Dermis blood vessel endothelial cell (primary cell): ENCODE results near the gene PLAC1. TPM values are rescaled to one million over a fixed set of nuclear protein-coding genes. Genes with fewer than 3 reads are reported as not detected.

Source experiments
- DNase-seq: peaks from one replicate; pipeline ENCODE4 v3.0.0; 2010
- total RNA-seq: library from RNA; depleted of rRNA; stranded (reverse); fragments of >200 nt; gene quantifications from 2 replicates; pipeline ENCODE4 v1.2.3, GENCODE V29; 2014

PLAC1 gene
- total RNA-seq, 1 donor from 2014 or later: not detected

GRCh38 chrX:134631426-134632346, 26.6 kb downstream of the PLAC1 start:
- DNase-seq: no peak

- no peak for DNase-seq
Observed at GRCh38 chrX:134628663-134629062, 29.6 kb downstream of the PLAC1 start.

DNA sequence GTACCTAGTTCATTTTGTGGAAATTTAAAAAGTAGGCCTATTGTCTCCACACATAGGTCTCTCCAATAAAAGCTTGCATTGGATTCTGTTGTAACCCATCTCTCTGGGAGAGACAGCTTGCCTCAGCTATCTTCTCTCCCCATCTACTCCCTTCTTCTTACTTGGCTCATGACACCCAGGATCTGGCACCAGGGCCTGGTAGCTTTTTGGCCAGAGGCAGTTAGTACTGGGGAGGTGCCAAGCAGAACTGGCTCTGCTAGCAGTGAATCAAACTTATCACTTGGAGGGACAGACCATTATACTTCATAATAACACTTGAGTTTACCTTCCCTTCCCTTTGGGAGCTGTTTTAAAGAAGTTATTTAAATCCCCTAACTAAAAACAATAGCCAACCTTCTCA, 31.8 kb downstream of the PLAC1 start:
- DNase-seq: no peak

- DNase-seq: peak; percentile 13
Observed at GRCh38 chrX:134625315-134625718, 33.0 kb downstream of the PLAC1 start.

DNA sequence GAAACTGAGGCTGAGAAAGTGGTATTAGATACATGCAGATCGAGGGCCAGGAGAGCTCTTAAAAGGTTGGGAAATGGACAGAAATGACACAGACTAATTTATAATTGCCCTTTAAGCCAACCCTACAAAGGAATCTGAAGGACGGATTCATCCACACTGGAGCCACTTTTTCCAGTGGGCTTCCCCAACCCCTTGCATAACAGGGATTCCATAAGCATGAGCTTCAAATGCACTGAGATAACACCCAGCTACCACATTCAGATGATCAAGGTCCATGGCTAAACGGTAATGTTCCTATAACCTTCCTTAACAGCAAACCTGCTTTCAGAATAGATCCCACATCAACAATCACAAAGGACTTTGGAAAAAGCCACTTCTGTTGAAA, 34.2 kb downstream of the PLAC1 start:
- DNase-seq: no peak

- DNase-seq: peak; percentile 86
Observed at GRCh38 chrX:134623293-134624045, 34.8 kb downstream of the PLAC1 start.

- DNase-seq: peak; percentile 1
Observed at GRCh38 chrX:134622813-134623185, 35.5 kb downstream of the PLAC1 start.

GRCh38 chrX:134622056-134622812, 36.0 kb downstream of the PLAC1 start:
- DNase-seq: peak; percentile 90

- DNase-seq: no peak
Observed at GRCh38 chrX:134619838-134620237, 38.4 kb downstream of the PLAC1 start.

DNA sequence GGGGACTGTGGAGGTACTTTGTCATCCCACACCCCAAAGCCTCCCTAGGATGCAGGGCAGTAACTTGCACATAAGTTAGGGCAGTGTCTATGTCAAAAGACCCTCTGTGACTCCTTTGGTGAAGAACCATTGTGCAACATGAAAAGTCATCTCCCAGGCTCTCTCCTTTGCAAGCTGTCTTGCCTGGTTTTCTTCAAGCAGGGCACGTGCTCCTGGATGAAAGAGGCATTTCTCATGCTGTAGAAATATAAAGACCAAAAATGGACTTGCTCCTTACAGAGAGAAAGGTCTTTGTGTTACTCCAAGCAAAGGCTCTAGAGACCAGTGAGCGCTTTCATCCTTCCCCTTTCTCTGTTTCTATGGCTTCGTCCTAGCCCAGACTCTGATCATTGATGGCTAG, 44.9 kb downstream of the PLAC1 start:
- DNase-seq: no peak

DNA sequence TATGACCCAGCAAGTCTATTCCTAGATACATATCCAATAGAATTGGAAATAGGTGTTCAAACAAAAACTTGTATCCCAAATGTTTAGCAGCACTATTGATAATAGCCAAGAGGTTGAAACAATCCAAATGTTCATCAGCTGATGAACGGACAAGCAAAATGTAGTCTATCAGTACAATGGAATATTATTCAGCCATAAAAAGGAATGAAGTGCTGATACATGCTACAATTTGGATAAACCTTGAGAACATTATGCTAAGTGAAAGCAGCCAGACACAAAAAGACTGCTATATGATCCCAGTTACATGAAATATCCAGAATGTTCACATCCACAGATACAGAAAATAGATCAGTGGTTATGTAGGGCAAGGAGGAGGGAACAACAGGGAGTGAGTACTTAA, 50.1 kb downstream of the PLAC1 start:
- no peak for DNase-seq

DNA sequence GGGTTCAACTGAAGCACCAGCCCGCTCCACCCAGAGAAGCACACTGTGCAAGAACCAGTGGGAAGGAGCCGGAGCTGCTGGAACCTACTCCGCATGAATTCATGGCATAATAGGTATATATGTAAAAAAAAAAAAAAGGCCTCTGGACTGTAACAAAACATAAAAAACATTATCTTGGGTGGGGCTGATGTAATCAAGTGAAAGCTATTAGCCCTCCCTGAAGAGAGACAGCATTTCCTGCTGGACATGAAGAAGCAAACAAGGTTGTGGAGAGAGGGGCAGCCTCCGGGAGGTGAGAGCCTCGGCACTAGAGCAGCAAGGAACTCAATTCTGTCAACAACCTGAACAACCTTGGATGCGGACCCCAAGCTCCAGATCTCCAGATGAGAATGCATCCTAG, 50.7 kb downstream of the PLAC1 start:
- DNase-seq: no peak

GRCh38 chrX:134604701-134605311, 53.5 kb downstream of the PLAC1 start:
- peak; percentile 32 for DNase-seq

DNA sequence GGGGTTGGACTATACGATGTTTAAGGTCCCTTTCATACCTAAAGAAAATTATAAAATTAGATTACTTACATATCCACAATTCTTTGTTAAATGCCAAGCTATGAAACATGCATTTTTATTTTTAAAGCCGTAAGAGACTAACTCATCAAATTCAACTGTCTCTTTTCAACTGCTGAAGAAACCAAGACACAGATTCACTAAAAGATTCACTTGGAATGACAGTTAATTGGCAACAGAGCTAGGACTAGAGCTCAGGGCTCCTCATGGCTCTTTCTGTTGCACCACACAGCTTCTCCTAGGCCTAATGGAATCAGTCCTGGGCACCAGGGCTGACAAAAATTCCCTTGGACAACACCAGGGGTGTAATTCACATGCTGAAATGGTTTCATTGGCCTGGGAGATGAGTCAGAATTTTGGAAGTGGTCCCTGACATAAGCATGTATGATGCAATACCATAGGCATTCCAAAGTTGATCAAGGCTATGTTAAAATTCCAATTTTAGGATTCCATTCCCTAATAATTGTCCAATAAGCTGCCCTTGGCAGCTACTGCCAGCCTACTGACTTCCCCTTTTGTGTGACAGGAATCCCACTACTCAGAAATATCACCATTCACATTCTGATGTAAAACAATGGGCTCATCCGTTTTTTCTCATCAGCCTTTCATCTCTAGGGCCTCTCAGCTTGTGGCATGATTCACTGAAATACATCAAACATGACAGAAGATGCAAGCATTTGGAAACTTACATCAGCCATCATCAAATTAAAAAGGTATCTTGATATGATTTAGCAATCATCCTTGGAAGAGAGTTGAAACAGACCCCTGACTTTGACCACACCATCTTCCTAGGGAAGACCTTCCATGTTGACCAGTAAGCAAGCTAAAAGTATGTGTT, 54.2 kb downstream of the PLAC1 start:
- peak; percentile 50 for DNase-seq

DNA sequence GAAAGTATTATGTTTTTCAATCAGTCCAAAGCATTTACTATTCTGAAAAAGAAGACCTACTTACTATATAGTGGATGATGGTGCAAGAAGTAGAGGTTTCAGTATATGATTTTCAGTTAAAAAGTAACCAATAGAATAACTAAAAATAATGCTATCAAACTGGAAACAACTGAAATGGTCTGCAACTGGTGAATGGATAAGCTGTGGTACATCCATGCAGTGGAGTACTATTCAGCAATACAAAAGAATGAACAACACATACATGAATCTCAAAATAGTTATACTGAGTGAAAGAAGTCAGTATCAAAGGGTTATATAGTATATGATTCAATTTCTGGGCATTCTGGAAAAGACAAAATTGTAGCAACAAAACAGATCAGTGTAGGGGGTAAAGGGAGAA, 55.9 kb downstream of the PLAC1 start:
- no peak for DNase-seq

GRCh38 chrX:134601240-134601765, 57.0 kb downstream of the PLAC1 start:
- DNase-seq: no peak

- DNase-seq: no peak
Observed at GRCh38 chrX:134600714-134601113, 57.6 kb downstream of the PLAC1 start.

DNA sequence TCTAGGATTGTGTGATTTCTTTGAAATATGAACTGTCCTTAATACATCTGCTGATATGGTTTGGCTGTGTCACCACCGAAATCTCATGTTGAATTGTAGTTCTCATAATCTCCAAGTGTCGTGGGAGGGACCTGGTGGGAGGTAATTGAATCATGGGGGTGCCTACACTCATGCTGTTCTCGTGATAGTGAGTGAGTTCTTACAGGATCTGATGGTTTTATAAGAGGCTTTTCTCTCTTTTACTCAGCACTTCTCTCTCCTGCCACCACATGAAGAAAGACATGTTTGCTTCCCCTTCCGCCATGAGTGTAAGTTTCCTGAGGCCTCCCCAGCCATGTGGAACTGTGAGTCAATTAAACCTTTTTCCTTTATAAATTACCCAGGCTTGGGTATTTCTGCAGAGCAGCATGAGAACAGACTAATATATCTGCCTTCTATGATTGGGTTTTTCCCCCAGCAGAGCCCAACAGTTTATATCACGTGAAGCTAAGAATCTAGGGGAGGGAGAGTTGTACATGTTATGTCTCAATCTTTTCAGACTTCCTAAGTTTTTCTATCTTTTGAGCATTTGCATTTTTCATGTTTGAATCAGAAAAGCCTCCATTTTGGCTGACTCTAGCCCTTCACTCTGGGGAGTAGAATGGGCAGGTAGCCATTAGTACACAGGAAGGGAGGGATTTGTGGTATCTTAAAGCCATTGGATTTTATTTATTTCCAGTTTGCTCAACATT, 58.9 kb downstream of the PLAC1 start:
- DNase-seq: no peak

- no peak for DNase-seq
Observed at GRCh38 chrX:134592303-134592702, 66.0 kb downstream of the PLAC1 start.

- DNase-seq: no peak
Observed at GRCh38 chrX:134591502-134591901, 66.8 kb downstream of the PLAC1 start.

DNA sequence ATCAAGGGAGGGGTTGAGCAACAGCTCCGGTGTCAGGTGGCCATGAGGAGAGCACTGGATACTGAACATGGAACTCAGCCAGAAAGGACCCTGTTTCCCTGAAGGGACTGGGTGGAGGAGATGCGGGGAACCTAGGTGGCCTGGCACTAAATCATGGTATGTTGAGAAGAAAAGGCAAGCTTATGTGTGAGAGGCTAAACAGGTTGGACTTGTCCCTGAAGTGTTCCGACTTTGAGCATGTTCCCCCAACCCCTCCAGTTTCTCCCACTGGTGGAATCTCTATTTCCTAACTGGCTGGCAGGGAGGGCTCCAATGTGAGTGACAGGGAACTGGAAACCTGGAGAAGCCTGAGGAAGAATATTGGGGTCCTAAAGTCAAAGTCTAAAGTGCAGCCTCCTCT, 69.5 kb downstream of the PLAC1 start:
- DNase-seq: no peak
